Esophagus (tissue), 2 donors: ENCODE data around the gene GABPA. TPM values are rescaled to one million over a fixed set of nuclear protein-coding genes. Genes with fewer than 3 reads are reported as not detected.

Experiments used
- H3K27ac ChIP-seq, 2 donors: one replicate each; pipeline ENCODE4 v1.5.1; 2013; ENCODE audit warnings: low read depth in 2 of 2, mild to moderate bottlenecking in 2 of 2, inconsistent platforms in 1 of 2, low read length in 1 of 2, moderate library complexity in 1 of 2
- H3K27me3 ChIP-seq, 2 donors: one replicate each; pipeline ENCODE4 v1.6.1; 2013; ENCODE audit warnings: low read length in 2 of 2, control low read depth in 1 of 2, mild to moderate bottlenecking in 1 of 2; ENCODE audit not compliant: insufficient read depth in 2 of 2, control insufficient read depth in 1 of 2
- H3K36me3 ChIP-seq, 2 donors: one replicate each; pipeline ENCODE4 v1.6.1; 2013; ENCODE audit warnings: low read length in 1 of 2; ENCODE audit not compliant: control insufficient read depth in 2 of 2, insufficient read depth in 2 of 2
- H3K4me1 ChIP-seq, 2 donors: one replicate each; pipeline ENCODE4 v1.6.1; 2013; ENCODE audit warnings: low read length in 1 of 2; ENCODE audit not compliant: control insufficient read depth in 2 of 2, insufficient read depth in 2 of 2
- H3K4me3 ChIP-seq, 2 donors: one replicate each; pipeline ENCODE4 v1.5.1; 2013; ENCODE audit warnings: low read length in 2 of 2, mild to moderate bottlenecking in 2 of 2, low read depth in 1 of 2, moderate library complexity in 1 of 2
- H3K9me3 ChIP-seq, 2 donors: one replicate each; pipeline ENCODE4 v1.6.1; 2013; ENCODE audit warnings: mild to moderate bottlenecking in 2 of 2, low read depth in 1 of 2, low read length in 1 of 2, moderate library complexity in 1 of 2; ENCODE audit not compliant: control insufficient read depth in 2 of 2, insufficient read depth in 1 of 2
- WGBS, 2 donors: extraction: QIAGEN DNeasy Blood & Tissue Kit; methylation state at CpG; one replicate each; pipeline ENCODE4 v1.1.7; 2013; 5-methylcytosine and 5-hydroxymethylcytosine counted together
- polyA plus RNA-seq, 2 donors: library from polyadenylated mRNA; stranded (reverse); fragments of 200-250 nt; gene quantifications; one replicate each; pipeline ENCODE4 v1.2.3, GENCODE V29; 2013
- donor health status: healthy with polysubstance abuse.
- donor health status: Bipolar disorder and iron deficiency.

The GABPA gene
- polyA plus RNA-seq, 2 donors, result 5.8 to 6.4 TPM

- H3K36me3 ChIP-seq, result peaks cover 0 to 2% of the 10 kb centered on the region in 2 donors
- no peaks in the 10 kb centered on the region for H3K4me1 ChIP-seq
- H3K4me3 ChIP-seq, result peak overlapping the region; percentile 91 to 100
- H3K9me3 ChIP-seq, result no peaks in the 10 kb centered on the region
- peak overlapping the region; percentile 97 to 100 for H3K27ac ChIP-seq
- 1% methylated on average over 35 to 48 of the region's 48 CpGs for WGBS, 2 donors
- no peaks in the 10 kb centered on the region for H3K27me3 ChIP-seq
Observed at GRCh38 chr21:25735646-25736597, 1.1 kb downstream of the GABPA start.

- H3K27me3 ChIP-seq, result no peaks in the 10 kb centered on the region
- no peaks in the 10 kb centered on the region for H3K9me3 ChIP-seq
- peaks cover 0 to 2% of the 10 kb centered on the region in 2 donors for H3K36me3 ChIP-seq
- 73 to 76% methylated on average over 1 of the region's 1 CpG for WGBS, 2 donors
- H3K4me1 ChIP-seq, result no peaks in the 10 kb centered on the region
- H3K27ac ChIP-seq, result no peak overlapping the region
- no peak overlapping the region for H3K4me3 ChIP-seq
Observed at GRCh38 chr21:25737421-25737820, 2.6 kb downstream of the GABPA start.

- Histone ChIP-seq H3K36me3 (peaks cover 2% of the 10 kb centered on the region in 2 donors), H3K4me3 (no peak overlapping the region), H3K27ac (peak overlapping the region in 1 of 2 donors; percentile 1), H3K27me3 (no peaks in the 10 kb centered on the region), H3K4me1 (no peaks in the 10 kb centered on the region), H3K9me3 (no peaks in the 10 kb centered on the region)
- WGBS, 2 donors, result 82 to 85% methylated on average over 3 of the region's 3 CpGs
Observed at GRCh38 chr21:25742900-25743299, 8.1 kb downstream of the GABPA start.

- Histone ChIP-seq H3K4me1 (no peaks in the 10 kb centered on the region), H3K9me3 (no peaks in the 10 kb centered on the region), H3K27ac (no peak overlapping the region), H3K4me3 (no peak overlapping the region), H3K36me3 (peaks cover 3 to 5% of the 10 kb centered on the region in 2 donors), H3K27me3 (no peaks in the 10 kb centered on the region)
- WGBS, 2 donors, result 98 to 100% methylated on average over 2 of the region's 2 CpGs
Observed at GRCh38 chr21:25744854-25745253, 10.1 kb downstream of the GABPA start.

GRCh38 chr21:25750085-25750484, 15.3 kb downstream of the GABPA start:
- no peaks in the 10 kb centered on the region for H3K27me3 ChIP-seq
- H3K27ac ChIP-seq, result no peak overlapping the region
- H3K36me3 ChIP-seq, result peaks cover 5 to 6% of the 10 kb centered on the region in 2 donors
- H3K4me3 ChIP-seq, result no peak overlapping the region
- H3K4me1 ChIP-seq, result no peaks in the 10 kb centered on the region
- H3K9me3 ChIP-seq, result no peaks in the 10 kb centered on the region
- 86 to 89% methylated on average over 6 of the region's 6 CpGs for WGBS, 2 donors

GRCh38 chr21:25752416-25752815, 17.6 kb downstream of the GABPA start:
- 97 to 100% methylated on average over 1 of the region's 1 CpG for WGBS, 2 donors
- Histone ChIP-seq H3K27me3 (no peaks in the 10 kb centered on the region), H3K27ac (no peak overlapping the region), H3K9me3 (no peaks in the 10 kb centered on the region), H3K4me3 (no peak overlapping the region), H3K36me3 (peaks cover 6 to 7% of the 10 kb centered on the region in 2 donors), H3K4me1 (no peaks in the 10 kb centered on the region)

GRCh38 chr21:25756190-25756932, 21.6 kb downstream of the GABPA start:
- Histone ChIP-seq H3K4me1 (no peaks in the 10 kb centered on the region), H3K4me3 (no peak overlapping the region), H3K36me3 (peaks cover 9 to 14% of the 10 kb centered on the region in 2 donors), H3K27ac (no peak overlapping the region), H3K9me3 (no peaks in the 10 kb centered on the region), H3K27me3 (no peaks in the 10 kb centered on the region)
- WGBS, 2 donors, result 77 to 79% methylated on average over 6 of the region's 6 CpGs

GRCh38 chr21:25757531-25757930, 22.8 kb downstream of the GABPA start:
- Histone ChIP-seq H3K27ac (no peak overlapping the region), H3K9me3 (no peaks in the 10 kb centered on the region), H3K36me3 (peaks cover 9 to 15% of the 10 kb centered on the region in 2 donors), H3K4me3 (no peak overlapping the region), H3K4me1 (no peaks in the 10 kb centered on the region), H3K27me3 (no peaks in the 10 kb centered on the region)

GRCh38 chr21:25759573-25759972, 24.8 kb downstream of the GABPA start:
- Histone ChIP-seq H3K4me3 (no peak overlapping the region), H3K4me1 (no peaks in the 10 kb centered on the region), H3K27me3 (no peaks in the 10 kb centered on the region), H3K27ac (no peak overlapping the region), H3K36me3 (peaks cover 9 to 11% of the 10 kb centered on the region in 2 donors), H3K9me3 (no peaks in the 10 kb centered on the region)
- 63 to 67% methylated on average over 1 of the region's 1 CpG for WGBS, 2 donors
